Measurements from ENCODE around the gene ADIG.

Gene ADIG

GRCh38 chr20:38612751-38613515 is 31.9 kb downstream of the ADIG start:
- TF ChIP-seq, protein P1, sequence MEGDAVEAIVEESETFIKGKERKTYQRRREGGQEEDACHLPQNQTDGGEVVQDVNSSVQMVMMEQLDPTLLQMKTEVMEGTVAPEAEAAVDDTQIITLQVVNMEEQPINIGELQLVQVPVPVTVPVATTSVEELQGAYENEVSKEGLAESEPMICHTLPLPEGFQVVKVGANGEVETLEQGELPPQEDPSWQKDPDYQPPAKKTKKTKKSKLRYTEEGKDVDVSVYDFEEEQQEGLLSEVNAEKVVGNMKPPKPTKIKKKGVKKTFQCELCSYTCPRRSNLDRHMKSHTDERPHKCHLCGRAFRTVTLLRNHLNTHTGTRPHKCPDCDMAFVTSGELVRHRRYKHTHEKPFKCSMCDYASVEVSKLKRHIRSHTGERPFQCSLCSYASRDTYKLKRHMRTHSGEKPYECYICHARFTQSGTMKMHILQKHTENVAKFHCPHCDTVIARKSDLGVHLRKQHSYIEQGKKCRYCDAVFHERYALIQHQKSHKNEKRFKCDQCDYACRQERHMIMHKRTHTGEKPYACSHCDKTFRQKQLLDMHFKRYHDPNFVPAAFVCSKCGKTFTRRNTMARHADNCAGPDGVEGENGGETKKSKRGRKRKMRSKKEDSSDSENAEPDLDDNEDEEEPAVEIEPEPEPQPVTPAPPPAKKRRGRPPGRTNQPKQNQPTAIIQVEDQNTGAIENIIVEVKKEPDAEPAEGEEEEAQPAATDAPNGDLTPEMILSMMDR (IDR thresholded peaks at IDR 0.05; ENCODE audit: low read depth, low read length, missing control alignments), result no peak
- H3K4me3 ChIP-seq (ENCODE audit: low read depth, low read length), result no peak overlapping the region
- no peak for DNase-seq (ENCODE audit: low read depth)

- TF ChIP-seq, protein P1 (IDR thresholded peaks at IDR 0.05; ENCODE audit: low read depth, low read length, missing control alignments), result no peak
- DNase-seq (ENCODE audit: low read depth), result no peak
- no peak overlapping the region for H3K4me3 ChIP-seq (ENCODE audit: low read depth, low read length)
Observed at GRCh38 chr20:38615283-38615682, 34.3 kb downstream of the ADIG start.

DNA sequence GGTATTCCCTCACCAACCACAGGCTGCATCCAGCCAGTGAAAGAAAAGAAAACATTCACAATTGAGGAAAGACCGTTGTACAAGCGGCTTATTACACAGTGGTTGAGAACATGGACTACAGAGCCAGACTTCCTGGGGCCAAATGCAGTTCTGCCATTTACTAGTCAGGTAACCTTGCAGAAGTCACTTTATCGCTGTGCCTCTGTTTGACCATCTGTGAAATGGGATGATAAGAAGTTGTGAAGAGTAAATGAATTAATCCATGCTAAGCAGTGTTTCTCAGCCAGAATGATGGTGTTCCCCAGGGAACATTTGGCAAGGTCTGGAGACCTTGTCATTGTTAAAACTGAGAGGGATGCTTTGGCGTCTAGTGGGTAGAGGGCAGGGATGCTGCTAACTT is 35.5 kb downstream of the ADIG start:
- DNase-seq (ENCODE audit: low read depth), result no peak
- H3K4me3 ChIP-seq (ENCODE audit: low read depth, low read length), result no peak overlapping the region
- TF ChIP-seq, protein P1 (IDR thresholded peaks at IDR 0.05; ENCODE audit: low read depth, low read length, missing control alignments), result no peak

DNA sequence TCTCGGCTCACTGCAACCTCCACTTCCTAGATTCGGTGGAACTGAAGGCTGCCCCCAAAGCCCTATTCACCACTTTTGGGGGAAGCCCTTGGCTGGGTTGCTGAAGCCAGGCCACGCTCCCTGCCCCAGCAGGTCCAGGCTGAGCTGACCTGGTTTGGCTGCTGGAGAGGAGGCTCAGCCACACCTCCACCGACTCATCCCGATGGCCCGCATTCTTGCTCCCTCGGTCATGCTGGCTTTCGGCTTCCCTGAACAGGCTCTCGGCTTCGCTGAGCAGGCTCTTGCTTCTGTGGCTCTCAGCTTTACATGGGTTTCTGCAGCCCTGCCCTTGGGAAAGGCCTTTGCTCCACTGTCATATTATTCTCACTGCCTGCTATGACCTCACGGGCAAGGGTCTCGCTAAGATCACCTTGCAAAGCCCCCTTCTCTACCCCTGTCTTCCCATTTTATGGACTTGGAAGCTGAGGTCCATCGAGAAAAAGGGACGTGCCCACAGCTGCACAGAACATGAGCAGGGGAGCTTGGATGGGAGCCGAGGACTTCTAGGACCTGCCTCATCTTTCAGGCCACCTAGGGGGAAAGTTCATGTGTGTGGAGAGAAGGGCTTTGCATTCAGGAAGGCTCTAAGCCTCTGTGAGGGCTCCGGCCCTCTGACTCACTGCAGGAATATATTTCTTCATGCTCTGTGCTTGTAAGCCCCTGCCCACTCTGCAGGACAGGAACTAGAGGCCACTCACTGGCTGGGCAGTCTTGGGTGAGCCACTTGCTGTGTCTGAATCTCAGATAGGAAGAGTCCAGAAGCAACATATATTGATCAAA is 36.2 kb downstream of the ADIG start:
- no peak for DNase-seq (ENCODE audit: low read depth)
- TF ChIP-seq, protein P1 (IDR thresholded peaks at IDR 0.05; ENCODE audit: low read depth, low read length, missing control alignments), result no peak
- no peak overlapping the region for H3K4me3 ChIP-seq (ENCODE audit: low read depth, low read length)

- DNase-seq (ENCODE audit: low read depth), result no peak
- TF ChIP-seq, protein P1 (IDR thresholded peaks at IDR 0.05; ENCODE audit: low read depth, low read length, missing control alignments), result no peak
- no peak overlapping the region for H3K4me3 ChIP-seq (ENCODE audit: low read depth, low read length)
Observed at GRCh38 chr20:38617830-38618196, 36.8 kb downstream of the ADIG start.

DNA sequence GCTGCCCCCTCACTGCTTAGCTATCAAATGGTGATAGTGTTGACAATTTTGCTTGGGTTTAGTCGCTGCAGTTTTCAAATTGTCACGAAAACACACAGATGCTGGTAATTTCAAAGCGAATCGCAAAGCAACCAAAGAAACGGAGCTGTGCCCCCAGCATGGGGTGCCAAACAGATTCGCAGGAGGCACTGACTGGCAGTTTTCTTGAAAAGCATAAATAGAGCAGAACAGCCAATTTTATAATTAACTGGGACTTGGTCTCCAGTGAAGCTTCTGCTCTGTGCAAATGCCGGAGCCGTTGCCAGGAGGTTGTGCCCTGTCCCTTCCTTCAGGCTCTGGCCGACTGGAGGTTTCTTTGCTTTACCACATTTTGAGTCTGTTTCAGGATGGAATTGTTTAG is 39.4 kb downstream of the ADIG start:
- TF ChIP-seq, protein P1 (IDR thresholded peaks at IDR 0.05; ENCODE audit: low read depth, low read length, missing control alignments), result no peak
- no peak overlapping the region for H3K4me3 ChIP-seq (ENCODE audit: low read depth, low read length)
- DNase-seq (ENCODE audit: low read depth), result no peak
